Stimulated activated CD4-positive, alpha-beta T cell treated with anti-CD3 and anti-CD28 coated beads, TNF-alpha, amount 100 ng/mL, for 24 hours (primary cell): ENCODE results near the gene BZW1.
A peak's percentile ranks its signal among the peaks of the same experiment; 100 is the strongest.

Experiments used
- DNase-seq, 3 experiments: peaks; one replicate each; pipeline ENCODE4 v3.0.0-alpha.2; 2020; ENCODE audit warnings: low read depth in 3 of 3

Gene BZW1

DNA sequence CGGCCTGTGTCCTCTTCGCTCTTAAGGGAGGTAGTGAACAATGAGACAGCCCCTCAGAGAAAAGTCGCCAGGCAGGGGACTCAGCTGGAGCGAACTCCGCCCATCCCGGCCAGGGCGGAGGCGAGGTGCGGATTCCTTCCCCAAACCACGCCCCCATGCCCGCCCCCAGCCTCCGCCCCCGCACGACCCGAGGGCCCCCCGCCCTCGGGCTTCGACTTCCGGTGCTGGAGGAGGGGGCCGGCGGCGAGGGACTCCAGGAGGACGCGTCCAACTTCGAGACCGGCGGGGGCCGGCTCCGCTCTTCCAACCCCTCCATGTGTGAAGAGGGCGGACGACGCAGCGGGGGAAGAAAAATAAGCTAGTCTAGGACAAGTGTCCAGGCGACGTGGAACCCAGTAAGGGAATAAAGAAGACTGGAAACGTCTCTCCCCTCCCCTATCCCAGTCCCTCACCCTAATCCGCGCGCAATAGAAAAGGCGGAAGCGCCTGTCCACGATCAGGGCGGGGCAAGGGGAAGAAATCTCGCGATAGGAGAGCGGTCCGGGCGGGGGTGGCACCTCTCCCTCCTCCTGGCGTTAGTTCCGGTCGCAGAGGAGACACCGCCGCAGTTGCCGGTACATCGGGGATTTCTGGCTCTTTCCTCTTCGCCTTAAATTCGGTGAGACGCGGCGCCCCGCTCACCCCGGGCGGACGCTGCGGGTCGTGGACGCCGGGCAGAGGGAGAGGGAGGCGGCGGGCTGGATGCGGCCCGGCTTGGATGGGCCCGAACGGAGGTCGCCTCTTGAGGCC lies at the start of gene BZW1:
TSS of gene BZW1 (plus strand) at position 578 of the 789 bp plus-strand sequence. CDS start 1,308 bp downstream, outside the sequence.
- DNase-seq = peak; percentile 92 to 96 (median 93)

DNA sequence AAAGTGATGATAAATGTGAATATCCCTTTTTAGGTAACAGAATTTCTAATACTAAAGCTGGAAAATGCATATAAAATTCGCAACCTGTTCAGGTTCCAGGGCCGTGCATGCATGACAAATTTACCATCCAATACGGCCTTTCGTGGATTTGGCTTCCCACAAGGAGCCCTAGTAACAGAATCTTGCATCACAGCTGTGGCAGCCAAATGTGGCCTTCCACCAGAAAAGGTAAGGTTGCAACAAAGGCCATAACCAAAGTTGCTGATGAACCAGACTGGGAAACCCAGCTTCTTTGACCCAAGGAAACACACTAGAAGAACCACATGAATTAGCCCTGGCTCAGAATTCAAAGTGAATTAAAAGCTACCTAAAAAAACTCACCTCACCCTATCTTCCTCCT lies 49.6 kb upstream of the BZW1 start:
- no peak for DNase-seq

DNA sequence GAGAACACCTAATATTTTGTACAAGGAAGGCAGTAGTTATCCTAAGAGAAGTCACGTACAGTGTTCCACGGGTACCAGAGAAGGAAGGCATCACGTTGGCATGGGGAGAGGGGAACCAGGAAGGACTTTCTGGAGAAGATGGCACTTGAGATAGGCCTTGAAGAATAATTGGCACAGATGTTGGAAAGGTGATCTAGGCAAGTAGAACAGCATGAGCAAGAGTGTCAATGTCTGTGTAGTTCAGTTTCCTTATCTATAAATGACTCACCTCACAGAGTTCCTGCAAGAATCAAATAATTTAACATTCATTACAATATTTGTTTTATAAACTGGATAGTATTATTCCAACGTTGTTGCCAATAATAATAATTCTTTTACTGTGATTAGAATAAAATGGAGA lies 48.3 kb upstream of the BZW1 start:
- no peak for DNase-seq

DNA sequence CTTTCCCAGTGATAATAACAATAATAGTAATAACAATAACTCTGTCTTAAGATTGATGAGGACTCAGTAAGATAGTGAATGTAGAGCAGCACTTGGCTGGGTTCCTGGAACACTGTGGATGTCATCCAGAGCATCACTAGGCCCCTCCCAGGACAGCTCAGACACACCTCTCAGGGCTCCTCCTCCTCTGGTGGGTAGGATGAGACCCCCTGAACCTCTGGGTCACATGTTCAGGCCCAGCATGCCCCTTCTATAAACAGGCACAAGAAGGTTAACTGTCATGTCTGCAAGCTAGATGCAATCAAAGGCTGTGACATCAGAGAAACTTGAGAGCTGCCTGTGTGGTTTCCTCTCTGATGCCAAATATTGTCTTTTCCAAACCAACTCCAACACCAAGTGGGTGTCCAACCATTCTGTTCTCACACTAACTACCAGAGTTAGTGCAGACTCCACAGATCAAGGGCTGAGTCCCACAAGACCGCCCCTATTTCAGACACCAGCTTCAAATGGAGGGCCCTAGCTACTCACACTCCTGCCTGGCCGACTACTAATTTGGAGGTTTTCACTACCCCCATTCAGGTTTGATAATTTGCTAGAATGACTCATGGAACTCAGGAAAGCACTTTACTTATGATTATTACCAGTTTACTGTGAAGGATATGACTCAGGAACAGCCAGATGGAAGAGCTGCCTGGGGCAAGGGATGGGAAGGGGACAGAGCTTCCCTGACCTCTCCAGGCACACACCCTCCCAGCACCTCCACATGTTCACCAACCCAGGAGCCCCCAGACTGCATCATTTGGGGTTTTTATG lies 46.4 kb upstream of the BZW1 start:
- DNase-seq = peak in 2 of 3 experiments; percentile 18 to 52

DNA sequence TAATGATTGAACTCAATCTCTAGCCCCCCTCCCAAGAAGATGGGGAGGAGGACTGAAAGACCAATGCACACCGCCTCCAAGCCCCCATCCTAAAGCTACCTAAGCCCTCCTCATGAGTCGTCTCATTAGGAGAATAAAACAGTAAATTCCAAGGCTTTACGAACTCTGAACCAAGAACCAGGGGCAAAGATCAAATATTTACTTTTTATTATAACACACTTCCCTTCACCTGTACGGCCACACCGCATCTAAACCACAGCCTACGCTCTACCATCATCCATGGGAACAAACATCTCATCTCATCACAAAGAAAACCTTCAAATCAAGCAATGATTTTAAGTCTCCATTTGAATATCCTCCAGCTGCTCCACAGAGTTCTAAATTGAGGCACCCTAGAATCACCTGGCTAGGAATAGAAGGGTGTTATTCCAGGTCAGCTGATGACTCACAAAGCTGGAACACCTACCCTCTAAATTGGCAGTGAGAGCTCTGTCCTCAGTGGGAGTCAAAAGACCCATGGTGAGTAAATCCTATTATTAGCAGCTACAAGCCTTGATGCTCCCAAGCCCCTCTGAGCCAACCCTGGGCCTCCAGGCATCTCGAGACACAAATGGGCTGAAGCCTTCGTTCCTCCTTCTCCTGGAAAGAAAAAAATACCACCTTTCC lies 45.6 kb upstream of the BZW1 start:
- DNase-seq = no peak

DNA sequence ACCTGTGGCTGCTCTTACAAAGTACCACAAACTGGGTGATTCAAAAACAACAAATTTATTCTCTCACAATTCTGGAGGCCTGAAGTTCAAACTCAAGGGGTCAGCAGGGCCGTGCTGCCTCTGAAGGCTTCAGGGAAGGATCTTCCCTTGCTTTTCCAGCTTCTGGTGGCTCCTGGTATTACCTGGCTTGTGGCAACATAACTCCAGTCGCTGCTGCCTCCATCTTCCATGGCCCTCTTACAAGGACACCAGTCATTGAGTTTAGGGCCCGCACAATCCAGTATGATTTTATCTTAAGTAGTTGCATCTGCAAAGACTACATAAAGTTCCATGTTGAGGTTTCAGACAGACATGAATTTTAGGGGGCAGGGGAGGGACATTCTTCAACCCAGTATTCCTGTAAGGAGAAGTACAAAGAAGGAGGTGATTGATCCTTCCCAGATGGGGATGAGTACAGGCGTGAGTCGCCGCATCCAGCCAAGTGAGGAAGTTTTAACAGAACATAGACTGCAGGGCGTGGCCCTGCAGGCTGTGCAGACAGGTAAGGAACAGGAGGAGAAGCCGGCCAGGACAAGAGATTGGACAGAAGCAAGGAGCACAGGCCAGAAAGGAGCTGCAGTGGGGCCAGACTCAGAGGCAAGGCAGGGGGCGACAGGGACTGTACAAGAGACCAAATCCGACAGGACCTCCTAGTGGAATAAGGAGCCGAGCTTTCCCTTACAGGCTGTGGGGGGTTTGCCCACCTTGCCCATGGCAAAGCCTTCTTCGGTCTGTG lies 44.4 kb upstream of the BZW1 start:
- no peak for DNase-seq

DNA sequence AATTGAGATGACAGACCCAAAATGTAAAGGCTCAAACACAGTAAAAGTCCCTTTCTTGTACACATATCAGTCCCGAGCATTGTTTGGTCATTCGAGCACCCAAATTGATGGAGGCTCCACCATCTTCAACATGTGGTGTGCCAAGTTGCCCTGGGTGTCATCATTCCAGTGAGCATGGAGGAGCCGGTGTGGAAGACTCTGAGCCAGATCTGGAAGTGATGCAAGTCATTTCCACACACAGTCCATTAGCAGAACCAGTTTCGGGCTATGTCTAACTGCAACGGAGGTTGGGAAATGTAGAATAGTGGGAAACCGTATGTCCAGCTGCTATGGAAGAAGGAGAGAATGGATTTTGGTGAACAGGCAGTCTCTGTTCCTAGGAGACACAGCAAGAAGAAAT lies 40.9 kb upstream of the BZW1 start:
- DNase-seq = no peak

DNA sequence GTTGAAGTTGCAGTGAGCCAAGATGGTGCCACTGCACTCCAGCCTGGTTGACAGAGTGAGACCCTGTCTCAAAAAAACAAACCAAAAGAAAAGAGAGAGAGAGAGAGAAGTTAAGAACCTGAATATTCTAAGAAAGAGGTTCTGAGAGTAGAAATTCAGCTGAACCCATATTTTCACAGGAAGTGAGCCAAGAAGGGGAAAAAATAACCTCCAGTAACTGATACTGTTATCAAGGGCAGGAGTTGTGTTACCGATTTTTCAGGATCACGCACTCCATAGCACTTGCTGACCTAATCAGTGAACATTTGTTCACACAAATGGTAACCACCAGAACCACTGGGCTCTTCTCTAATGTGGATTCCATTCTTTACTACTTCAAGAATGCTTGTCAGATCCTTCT lies 39.1 kb upstream of the BZW1 start:
- DNase-seq = no peak

DNA sequence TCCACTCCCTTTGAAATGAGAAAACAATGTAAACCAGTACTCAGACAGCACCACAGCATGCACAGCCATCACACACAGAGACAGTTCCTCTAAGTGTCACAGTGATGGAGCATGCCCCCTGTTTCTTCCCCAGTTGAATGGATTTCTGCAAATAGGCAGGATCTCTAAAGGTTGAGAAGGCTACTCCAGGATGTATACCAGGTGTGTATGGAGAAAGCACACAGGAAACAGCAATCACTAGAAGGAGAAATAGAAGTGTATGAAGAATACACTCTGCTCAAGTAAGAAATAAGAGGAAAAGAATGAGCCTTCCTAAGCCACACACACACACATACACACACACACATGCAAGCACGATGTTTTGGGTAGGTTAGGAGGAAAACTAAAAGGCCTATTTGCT lies 38.6 kb upstream of the BZW1 start:
- no peak for DNase-seq

DNA sequence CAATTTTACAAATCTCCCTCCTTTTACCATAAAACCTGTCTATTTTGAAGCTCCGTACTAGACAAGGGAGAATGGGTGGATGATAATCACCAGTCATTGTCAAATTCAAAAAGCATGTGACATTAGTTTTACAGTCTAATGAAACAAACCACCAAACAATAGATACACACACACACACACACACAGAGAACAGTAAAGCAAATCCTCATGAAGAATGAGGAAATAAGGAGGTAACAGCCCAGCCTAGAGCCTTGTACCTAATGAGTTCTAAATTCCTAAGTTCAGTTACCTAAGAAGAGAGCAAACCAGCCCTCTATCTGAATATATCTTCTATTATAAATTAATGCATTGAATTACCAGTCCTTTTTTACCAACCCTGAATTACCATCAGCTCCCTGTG lies 36.8 kb upstream of the BZW1 start:
- DNase-seq = no peak

DNA sequence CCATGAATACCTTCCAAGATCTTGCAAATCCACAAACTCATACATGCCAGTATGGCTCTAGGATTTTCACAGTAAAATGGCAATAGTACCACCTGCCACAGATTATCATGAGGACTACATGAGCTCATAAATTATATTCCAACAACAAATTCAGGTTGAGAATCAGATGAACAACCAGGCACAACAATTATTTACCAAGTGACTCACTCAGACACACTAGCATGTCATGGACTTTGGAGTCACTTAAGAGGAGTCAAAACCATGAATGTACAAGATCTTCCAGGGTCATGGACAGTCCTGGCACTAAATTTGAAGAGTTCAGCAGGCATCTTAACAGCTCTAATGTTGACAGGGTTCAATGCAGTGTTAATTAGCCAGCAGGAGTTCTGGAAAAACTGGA lies 34.4 kb upstream of the BZW1 start:
- no peak for DNase-seq

DNA sequence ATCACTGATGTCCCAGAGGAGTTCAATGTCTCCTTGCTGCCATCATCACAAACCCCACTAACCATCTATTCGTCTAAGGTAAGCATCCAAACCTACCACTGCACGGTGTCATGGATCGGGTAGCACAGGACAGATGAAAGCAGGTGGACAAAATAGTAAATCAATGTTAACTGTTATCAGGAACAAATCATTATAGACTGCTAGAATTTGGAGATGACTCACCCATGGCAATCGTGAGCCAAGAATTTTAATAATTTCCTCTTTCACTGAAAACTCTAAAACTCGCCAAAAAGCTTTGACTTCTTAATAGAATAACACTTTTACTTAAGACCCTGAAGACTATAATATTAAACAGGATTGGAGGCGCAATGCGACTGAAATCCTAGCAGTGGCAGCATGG lies 33.7 kb upstream of the BZW1 start:
- DNase-seq = no peak

DNA sequence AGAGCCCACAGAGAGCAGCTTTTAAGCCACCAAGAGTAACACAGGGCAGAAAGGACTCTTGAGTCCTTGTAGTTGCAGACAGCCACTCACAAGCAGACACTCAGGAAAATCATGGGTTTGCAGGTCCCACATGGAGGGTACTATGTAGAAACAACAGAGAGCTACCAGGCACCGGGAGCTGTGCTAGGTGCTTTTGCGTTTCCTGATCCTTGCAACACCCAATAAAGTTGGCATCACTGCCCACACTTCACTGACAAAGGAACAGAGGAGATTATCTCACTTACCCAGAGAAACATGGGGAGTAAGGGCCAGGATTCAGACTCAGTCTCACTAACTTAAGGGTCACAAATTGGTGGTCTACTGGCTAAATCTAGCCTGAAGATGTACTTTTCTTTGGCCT lies 32.5 kb upstream of the BZW1 start:
- no peak for DNase-seq

DNA sequence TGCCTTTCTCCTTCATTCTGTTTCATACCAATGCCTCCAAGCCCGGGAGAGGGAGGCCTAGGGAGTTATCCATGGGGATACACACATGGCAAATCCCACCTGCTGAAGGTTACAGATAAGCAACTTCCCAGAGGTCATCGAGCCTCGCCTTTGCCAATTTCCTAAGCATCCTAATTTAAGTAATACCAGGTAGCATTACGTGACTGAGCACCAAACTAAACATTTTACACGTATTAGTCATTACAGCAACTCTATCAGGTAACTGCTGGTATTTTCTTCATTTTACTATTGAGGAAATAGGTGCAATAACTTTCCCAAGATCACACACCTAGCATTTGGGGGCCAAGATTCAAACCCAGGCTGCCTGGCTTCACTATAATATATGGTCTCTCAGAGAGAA lies 30.1 kb upstream of the BZW1 start:
- no peak for DNase-seq

DNA sequence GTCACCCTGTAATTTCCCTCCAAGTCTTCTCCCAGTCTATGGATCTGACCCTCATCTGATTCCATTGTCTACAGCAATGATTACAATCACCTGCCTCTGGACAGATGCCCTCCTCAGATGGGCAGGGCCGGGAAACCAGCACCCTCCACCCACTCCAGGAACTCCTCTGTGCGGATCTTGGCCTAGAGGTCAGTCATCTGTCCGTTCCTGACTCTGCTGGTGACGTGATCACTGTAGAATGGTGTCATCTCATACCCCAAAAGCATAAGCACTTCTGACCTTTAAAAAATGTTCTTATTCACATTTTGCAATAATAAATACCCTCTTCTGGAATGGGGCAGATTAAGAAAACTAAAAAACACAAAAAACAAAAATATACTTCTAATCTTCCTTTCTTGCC lies 29.5 kb upstream of the BZW1 start:
- no peak for DNase-seq

DNA sequence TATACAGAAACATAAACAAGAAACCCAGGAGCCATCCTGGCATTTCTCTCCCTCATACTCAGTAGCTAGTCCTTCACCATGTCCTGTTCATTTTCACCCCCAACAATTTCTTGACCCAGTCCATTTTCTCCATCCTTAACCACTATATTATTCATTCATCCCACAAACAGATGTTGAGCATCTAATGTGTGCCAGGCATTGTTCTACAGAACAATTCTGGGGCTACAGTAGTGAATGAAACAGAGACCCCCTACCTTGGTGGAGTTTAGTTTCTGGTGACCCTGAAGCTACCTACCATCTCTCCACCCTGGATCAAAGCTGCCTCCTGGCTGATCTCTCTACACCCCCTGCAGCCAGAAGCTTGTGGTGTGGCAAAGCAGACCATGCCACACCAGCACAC lies 27.5 kb upstream of the BZW1 start:
- DNase-seq = no peak

DNA sequence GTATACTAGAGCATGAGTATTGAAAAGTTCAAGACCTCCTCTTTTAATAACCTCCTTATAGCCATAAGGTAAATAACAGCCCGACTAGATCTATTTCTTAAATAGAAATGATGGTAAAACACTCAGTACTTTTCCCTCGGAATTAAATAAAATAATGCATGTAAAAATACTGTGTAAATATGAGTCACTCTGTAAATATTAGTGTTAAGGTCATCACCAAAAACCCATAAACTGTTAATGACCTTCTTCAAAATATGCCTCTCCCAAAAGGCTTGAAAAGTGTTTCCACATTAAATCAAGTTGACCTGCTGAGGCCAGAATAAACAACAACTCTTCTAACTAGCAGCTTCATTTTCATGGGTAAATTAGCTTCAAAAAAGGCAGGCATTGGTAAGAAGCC lies 25.3 kb upstream of the BZW1 start:
- DNase-seq = no peak

DNA sequence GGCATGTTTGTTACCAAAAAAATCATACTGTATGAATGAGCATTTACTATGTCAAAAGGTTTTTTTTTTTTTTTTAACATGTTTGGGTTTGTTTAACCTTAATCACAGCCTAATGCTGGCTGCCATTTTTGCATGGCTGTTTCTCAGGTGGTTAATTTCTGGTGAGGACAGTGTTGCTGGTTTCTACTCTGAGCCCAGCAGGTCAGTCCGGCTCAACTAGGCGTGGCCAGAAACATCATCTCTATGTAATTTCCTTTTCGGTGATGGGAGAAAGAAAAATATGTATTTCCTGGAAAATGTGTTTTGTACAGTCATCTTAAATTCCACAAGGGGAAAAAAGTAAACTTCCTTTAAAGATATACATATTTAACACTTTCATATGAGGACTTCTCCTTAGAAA lies 24.9 kb upstream of the BZW1 start:
- no peak for DNase-seq

DNA sequence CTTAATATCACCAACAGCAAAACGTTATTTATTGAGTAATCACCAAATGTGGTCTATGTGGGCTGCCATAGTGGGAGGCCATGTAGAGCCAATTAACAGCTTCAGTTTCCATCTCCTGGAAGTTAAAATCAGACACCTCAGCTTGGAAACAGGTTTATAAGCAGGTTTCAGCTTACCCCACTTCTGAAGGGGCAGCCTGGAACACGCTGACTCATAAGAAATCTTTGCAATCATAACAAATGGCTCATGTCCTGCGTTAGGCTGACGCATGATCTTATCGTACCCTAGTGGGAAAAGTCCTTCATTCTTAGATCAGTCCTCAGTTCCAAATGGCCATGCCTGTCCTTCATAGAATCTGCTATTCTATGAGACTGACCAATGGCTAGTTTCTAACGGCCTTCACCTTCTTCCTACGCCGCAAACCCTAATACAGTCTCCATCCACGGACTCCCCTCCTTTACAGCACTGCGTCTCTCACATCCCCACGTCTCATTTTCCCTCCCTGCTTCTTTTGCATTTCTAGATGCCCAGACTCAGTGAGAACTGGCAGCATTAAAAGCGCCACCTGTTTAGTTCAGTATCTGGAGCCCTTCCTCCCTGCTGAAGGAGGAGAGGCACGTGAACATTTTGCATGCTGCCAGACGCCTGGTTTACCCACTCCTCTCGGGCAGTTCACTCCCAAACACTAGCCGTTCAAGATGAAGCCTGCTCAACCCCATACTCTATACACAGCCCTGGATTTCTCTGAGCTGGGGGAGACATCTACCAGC lies 24.2 kb upstream of the BZW1 start:
- DNase-seq = peak in 1 of 3 experiments; percentile 12

DNA sequence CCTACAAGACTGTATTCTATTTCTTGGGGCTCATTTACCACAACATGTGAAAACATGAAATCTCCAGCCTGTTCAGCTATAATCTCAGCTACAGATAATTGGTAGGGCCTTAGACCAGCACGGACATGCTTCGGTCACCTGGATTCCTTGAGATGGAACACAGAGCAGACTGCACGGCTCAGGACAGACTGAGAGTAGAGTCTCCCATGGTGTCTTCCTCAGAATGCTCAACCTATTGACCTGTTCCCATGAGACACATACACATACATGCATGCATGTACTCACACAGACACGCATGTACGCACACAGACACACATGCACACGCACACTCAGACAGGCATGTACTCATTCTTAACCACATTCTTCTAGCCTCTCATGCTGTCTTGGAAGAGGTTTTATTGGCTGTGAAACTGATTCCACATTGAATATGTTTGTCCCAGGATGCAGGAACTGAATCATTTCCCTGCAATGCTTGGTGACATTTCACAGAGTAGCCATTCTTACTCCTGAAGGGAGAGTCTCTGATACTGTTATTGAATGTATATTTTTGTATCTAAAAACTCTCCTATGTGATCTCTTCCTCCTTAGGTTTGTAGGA lies 23.5 kb upstream of the BZW1 start:
- DNase-seq = no peak

DNA sequence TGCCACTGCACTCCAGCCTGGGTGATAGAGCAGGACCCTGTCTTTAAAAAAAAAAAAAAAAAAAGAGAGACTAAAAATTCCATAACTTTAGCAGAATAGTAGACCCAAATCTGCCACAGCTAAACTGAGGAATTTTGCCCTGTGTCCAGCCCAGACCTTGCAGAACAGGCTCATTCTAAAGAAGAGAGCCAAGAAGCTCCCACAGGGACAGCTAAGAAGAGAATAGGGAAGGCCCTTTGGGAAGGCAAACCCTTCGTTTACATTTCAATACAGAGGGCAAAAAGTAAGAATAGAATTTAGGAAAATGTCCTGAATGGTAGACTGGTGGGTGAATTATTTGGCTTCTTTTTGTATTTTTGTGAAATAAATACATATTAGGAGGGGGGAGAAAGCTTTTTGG lies 21.5 kb upstream of the BZW1 start:
- no peak for DNase-seq
